AG04450 (cell line): ENCODE data around the gene TPO. TPM values are rescaled to one million over a fixed set of nuclear protein-coding genes. Genes with fewer than 3 reads are reported as not detected.

Experiments
- CTCF ChIA-PET: fragments of 300-600, 350-600 bp; formaldehyde crosslinking; extraction: SDS; loops from one replicate; lab custom pipeline; 2022; ENCODE audit warnings: antibody characterized with exemption, inconsistent platforms; lab: Charles Lee
- POLR2A ChIA-PET: fragments of 350-600 bp; formaldehyde crosslinking; extraction: SDS; loops from one replicate; lab custom pipeline; 2021; ENCODE audit warnings: antibody characterized with exemption, inconsistent platforms; lab: Yijun Ruan, JAX
- DNase-seq: peaks from one replicate; pipeline ENCODE4 v3.0.0-alpha.2; 2011; ENCODE audit warnings: low read depth, low spot score
- H3K27ac ChIP-seq: one replicate; pipeline ENCODE4 v1.5.1; 2012; ENCODE audit warnings: low read depth, low read length, control low read depth
- H3K27me3 ChIP-seq: one replicate; pipeline ENCODE4 v1.6.0; 2012; ENCODE audit warnings: low read length; ENCODE audit not compliant: control insufficient read depth, insufficient read depth
- H3K4me3 ChIP-seq: 2 replicates; pipeline ENCODE4 v1.5.1; 2011; ENCODE audit warnings: mild to moderate bottlenecking, low read depth, low read length, control low read depth
- H3K9me3 ChIP-seq: 2 replicates; pipeline ENCODE4 v1.5.1; 2012; ENCODE audit warnings: low read length; ENCODE audit not compliant: control insufficient read depth, insufficient read depth
- polyA plus RNA-seq: library from polyadenylated mRNA; depleted of rRNA; stranded (reverse); fragments of >200 nt; gene quantifications from 2 replicates; pipeline ENCODE4 v1.2.3, GENCODE V29; 2011
- TF ChIP-seq, protein P1 (sequence below): IDR thresholded peaks from 2 replicates; pipeline ENCODE4 v1.5.1; 2011; ENCODE audit warnings: low read depth, low read length, control low read depth, inconsistent platforms

TPO gene
- polyA plus RNA-seq, 1 experiment = not detected

DNA sequence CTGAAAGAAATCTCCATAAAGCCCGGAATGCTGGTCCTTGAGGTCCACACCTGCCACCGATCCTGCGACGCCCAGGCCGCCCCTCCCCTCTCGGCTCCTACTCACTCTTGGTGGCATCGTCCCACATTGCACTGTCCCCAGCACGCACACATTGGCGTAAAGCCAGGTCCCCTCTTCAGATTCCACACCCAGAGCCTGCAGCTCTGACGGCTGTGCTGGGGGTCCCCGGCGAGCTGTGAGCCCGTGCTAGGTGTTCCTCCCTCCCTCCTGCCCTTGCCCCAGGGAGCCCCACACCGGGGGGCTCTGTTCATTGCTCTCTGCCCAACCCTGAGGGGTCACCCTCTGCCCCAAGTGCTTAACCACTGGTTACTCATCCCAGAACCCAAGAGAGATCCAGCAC lies 8.5 kb downstream of the TPO start:
- Histone ChIP-seq H3K4me3 (no peak overlapping the region), H3K27ac (no peak overlapping the region), H3K9me3 (peaks cover 44% of the 10 kb centered on the region), H3K27me3 (no peaks in the 10 kb centered on the region)
- TF ChIP-seq, protein P1, sequence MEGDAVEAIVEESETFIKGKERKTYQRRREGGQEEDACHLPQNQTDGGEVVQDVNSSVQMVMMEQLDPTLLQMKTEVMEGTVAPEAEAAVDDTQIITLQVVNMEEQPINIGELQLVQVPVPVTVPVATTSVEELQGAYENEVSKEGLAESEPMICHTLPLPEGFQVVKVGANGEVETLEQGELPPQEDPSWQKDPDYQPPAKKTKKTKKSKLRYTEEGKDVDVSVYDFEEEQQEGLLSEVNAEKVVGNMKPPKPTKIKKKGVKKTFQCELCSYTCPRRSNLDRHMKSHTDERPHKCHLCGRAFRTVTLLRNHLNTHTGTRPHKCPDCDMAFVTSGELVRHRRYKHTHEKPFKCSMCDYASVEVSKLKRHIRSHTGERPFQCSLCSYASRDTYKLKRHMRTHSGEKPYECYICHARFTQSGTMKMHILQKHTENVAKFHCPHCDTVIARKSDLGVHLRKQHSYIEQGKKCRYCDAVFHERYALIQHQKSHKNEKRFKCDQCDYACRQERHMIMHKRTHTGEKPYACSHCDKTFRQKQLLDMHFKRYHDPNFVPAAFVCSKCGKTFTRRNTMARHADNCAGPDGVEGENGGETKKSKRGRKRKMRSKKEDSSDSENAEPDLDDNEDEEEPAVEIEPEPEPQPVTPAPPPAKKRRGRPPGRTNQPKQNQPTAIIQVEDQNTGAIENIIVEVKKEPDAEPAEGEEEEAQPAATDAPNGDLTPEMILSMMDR = no peak
- DNase-seq = no peak
- ChIA-PET CTCF (no interaction called here), POLR2A (no interaction called here)

DNA sequence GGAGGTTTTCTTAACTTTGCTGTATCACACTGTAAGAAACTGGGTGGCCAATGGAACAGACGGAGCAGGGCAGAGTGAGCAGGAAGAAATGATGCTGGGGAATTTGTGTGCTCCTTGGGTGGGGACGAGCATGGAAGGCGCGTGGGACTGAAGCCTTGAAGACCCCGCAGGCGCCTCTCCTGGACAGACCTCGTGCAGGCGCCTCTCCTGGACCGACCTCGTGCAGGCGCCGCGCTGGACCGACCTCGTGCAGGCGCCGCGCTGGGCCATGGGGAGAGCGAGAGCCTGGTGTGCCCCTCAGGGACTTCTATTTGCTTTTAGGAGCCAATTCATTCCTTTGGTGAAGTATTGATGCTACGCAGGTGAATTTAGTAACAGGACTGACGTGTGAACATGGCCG lies 8.9 kb downstream of the TPO start:
- H3K9me3 ChIP-seq = peaks cover 44% of the 10 kb centered on the region
- H3K27ac ChIP-seq = no peak overlapping the region
- TF ChIP-seq, protein P1 = no peak
- ChIA-PET CTCF (no interaction called here), POLR2A (no interaction called here)
- no peak overlapping the region for H3K4me3 ChIP-seq
- no peak for DNase-seq
- H3K27me3 ChIP-seq = no peaks in the 10 kb centered on the region

DNA sequence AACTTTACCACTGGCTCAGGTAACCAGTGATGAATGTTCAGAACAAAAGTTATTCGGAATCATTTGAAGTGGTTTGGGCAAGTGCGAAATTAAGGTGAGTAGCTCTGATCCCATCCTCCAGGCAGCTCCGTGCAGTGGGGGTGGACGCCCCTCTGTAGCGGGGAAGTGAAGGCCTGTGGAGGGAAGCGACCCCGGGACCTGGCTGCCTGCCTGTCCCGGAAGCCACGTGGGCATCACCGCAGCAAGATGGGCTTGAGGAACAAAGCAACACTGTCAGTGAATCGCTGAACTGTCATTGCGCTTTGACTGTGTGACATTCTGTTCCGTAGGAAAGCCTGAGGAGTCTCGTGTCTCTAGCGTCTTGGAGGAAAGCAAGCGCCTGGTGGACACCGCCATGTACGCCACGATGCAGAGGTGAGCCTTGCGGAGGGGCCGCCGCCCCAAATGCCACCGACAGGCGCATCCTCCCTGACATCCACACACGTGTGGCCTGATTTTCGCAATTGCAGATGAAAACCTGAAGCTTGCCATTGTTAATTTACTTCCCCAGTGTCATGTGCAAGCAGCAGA lies 9.5 kb downstream of the TPO start:
- TF ChIP-seq, protein P1 = no peak
- Histone ChIP-seq H3K27ac (no peak overlapping the region), H3K9me3 (peaks cover 48% of the 10 kb centered on the region), H3K27me3 (no peaks in the 10 kb centered on the region), H3K4me3 (no peak overlapping the region)
- no peak for DNase-seq
- ChIA-PET POLR2A (no interaction called here), CTCF (no interaction called here)

DNA sequence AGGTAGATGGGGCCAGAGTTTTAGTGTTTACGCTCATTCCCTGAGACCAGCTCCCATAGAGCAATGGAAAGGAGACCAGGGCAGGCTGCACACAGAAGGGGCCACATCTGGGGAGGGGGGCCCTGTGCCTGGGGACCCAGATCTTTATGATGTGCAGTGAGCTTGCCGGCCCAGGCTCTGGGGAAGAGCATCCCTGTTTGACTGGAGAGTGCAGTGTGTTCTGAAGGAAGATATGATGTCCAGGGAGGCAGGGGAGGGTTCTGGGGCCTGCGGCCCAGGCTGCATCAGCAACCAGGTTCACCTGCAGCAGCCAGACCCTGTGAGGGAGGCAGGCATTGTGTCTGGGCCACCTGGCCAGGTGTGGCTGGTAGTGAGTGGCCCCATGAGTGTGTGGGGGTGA lies 13.8 kb downstream of the TPO start:
- no peak overlapping the region for H3K27ac ChIP-seq
- H3K9me3 ChIP-seq = peaks cover 22% of the 10 kb centered on the region
- DNase-seq = no peak
- ChIA-PET POLR2A (no interaction called here), CTCF (no interaction called here)
- TF ChIP-seq, protein P1 = no peak
- no peak overlapping the region for H3K4me3 ChIP-seq
- no peaks in the 10 kb centered on the region for H3K27me3 ChIP-seq

DNA sequence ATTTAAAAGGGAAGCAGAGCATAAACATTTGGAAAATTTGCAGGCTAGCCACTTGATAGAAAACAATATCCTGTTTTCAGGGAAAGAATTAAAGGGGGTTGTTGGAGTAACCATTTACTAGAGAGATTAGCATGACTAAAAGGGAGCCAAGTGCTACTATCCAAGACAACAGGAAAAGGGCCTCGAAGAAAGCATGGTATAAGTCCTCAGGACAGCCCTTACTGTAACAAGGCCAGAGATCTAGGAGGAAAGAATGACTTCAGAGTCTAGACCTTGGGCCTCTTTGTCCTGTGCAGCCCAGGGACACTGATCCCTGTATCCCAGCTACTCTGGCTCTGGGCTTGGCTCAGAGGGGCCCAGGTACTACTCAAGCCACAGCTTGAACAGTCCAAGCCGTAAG lies 16.6 kb downstream of the TPO start:
- Histone ChIP-seq H3K9me3 (peaks cover 21% of the 10 kb centered on the region), H3K27me3 (no peaks in the 10 kb centered on the region), H3K4me3 (no peak overlapping the region), H3K27ac (no peak overlapping the region)
- ChIA-PET CTCF (no interaction called here), POLR2A (no interaction called here)
- DNase-seq = no peak
- TF ChIP-seq, protein P1 = no peak
